ENCODE data around the gene CHD8.

Gene CHD8

DNA sequence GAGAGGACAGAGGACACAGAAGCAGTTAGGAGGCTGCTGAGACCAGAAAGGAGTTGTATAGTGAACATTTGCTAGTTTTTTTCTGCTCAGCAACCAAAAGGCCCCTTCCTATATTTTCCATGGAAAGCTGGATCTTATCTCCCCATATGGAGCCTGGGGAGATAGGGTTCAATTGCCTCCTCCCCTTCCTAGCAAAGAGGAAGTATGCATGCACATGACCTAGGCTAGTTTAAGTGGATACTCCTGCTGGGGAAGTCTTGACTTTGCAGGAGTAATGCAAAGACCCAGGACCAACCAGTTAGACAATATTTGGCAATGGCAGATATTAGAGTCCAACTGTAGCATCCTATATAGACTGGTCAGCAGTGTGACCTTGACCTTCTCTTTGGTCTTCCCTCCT is 15.1 kb downstream of the CHD8 start:
- no peak overlapping the region for H3K4me3 ChIP-seq (ENCODE audit: low read depth, low read length)
- no peak for TF ChIP-seq CTCF (IDR thresholded peaks at IDR 0.05; ENCODE audit: insufficient read depth, low read length, missing control alignments)
- no peak for DNase-seq (ENCODE audit: low read depth, low spot score)
- POLR2A ChIA-PET, result no interaction called here
- CTCF ChIA-PET, result no interaction called here

DNA sequence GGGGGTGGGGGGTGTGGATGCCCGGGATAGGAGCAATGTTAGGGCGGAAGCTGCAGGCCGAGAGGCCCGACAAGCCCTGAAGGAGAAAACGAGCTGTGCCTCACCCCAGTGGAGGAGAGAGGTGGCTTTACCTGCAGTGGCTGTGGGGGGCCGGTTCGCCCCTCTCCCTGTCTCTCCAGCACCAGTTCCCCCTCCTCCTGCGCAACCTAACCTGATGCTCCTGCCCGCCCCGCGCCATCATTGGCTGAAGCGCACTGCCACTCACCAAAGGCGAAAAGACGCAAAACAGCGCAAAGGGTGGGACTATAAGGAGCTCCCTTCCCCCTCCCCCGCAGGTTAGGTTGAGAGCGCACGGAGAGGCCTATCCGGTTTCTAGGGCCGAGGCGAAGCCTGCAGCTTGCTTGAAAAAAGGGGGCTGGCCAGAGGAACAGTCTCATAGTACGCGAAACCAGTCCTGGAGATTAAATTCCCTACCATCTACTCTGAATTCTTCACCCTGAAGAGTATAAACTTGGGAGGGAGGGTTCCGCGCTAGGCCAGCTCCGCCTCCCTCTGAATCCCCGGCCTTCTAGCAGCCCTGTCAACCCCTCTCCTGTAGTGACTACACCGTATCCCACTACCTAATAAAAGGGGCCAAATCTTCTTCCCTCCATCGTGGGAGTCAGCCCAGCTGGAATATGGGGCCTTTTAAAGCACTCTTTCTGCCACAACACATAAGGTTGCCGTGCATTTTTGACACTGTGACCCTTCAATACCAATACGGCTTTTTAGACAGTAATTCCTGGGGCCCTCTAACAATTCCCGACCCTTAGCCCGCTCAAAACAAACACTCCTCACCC is 18.6 kb downstream of the CHD8 start:
- POLR2A ChIA-PET, result interaction anchor here (0.7 to 1.3 kb wide), 5 partner anchors 18 to 354 kb away, joined by 3 to 14 read pairs (median 5); partner anchors contain the start of genes CHD8, METTL3, RAB2B and TOX4
- peak overlapping the region; percentile 96 for H3K4me3 ChIP-seq (ENCODE audit: low read depth, low read length)
- CTCF ChIA-PET, result interaction anchor here (1.0 to 1.7 kb wide), 4 partner anchors 9 to 41 kb away, joined by 3 to 18 read pairs (median 5); partner anchors contain the start of gene CHD8
- TF ChIP-seq CTCF (IDR thresholded peaks at IDR 0.05; ENCODE audit: insufficient read depth, low read length, missing control alignments), result no peak
- DNase-seq (ENCODE audit: low read depth, low spot score), result peak; percentile 93

DNA sequence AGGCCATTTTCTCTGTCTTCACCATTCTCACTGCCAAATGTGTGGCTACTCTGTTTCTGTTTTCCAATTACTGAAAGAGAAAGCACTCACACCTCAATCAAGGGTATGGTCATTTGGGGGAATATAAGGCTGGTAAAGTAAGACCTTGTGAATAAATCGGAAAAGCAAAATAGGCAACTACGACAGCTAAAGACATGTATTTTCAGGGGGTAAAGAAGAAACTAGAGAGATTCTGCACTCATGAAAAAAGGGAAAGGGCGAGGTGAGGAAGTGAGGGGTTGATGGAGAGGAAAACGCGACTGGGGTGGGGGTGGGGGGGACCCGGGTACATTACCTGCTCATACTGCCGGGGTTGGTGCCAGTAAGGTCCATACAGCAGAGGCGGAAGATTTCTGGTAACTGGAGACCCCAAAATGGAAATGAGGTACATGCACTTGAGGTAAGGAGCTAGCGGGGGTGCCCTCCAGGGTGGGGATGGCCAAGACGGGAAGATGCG is 19.3 kb downstream of the CHD8 start:
- no peak for TF ChIP-seq CTCF (IDR thresholded peaks at IDR 0.05; ENCODE audit: insufficient read depth, low read length, missing control alignments)
- ChIA-PET CTCF (interaction anchor here (1.0 to 1.7 kb wide), 4 partner anchors 9 to 41 kb away, joined by 3 to 18 read pairs (median 5); partner anchors contain the start of gene CHD8), POLR2A (interaction anchor here (0.7 to 1.3 kb wide), 4 partner anchors 19 to 353 kb away, joined by 3 to 14 read pairs (median 7); partner anchors contain the start of genes CHD8 and METTL3)
- DNase-seq (ENCODE audit: low read depth, low spot score), result no peak
- peak overlapping the region; percentile 96 for H3K4me3 ChIP-seq (ENCODE audit: low read depth, low read length)

DNA sequence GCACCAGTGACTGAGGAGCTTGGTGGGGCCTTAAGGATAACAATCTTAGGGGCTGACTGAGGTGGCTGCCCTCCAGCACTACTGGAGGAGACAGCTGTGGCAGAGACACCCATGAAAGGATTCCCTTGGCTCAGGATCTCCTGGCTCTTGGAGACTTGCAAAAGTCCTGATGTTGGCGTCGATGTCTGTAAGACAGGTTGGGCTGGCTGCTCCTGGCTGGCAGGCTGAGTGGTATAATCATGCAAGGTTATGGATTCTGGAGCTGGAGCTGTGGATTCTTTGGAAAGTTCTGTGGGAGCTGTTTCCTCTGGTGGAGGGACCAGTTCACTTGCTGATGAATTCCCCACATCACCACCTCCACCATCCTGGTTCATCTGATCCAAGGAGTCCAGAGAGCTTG is 24.8 kb downstream of the CHD8 start:
- CTCF ChIA-PET, result interaction anchor here (1.4 to 2.6 kb wide), 3 partner anchors 25 to 126 kb away, joined by 3 to 10 read pairs (median 5); partner anchors contain the start of gene CHD8
- POLR2A ChIA-PET, result interaction anchor here (0.5 kb wide), 1 partner anchor 12 kb away, joined by 3 read pairs; no protein-coding TSS in a partner anchor
- no peak for TF ChIP-seq CTCF (IDR thresholded peaks at IDR 0.05; ENCODE audit: insufficient read depth, low read length, missing control alignments)
- DNase-seq (ENCODE audit: low read depth, low spot score), result no peak
- no peak overlapping the region for H3K4me3 ChIP-seq (ENCODE audit: low read depth, low read length)

GRCh38 chr14:21428930-21429329 is 27.0 kb downstream of the CHD8 start:
- ChIA-PET CTCF (interaction anchor here (2.6 kb wide), 1 partner anchor 27 kb away, joined by 10 read pairs; the partner anchor contains the start of gene CHD8), POLR2A (no interaction called here)
- no peak for DNase-seq (ENCODE audit: low read depth, low spot score)
- no peak for TF ChIP-seq CTCF (IDR thresholded peaks at IDR 0.05; ENCODE audit: insufficient read depth, low read length, missing control alignments)
- H3K4me3 ChIP-seq (ENCODE audit: low read depth, low read length), result no peak overlapping the region

DNA sequence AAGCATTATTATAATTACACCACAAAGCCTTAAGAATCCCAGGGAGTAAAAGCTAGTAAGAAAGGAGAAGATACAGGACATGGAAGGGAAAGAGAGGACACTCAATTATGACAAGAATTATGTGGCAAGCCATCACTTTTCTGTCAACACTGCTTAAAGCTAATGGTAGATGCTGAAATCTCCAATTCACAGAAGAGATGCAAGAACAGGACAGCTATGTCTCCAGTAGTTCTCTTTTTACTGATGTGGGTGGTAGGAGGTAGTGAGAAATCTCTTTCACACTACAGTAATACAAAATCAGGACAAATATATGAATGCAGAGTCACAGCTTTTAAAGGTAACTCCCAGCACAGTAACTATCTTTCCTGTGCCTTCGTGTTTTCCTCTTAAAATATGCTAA is 29.2 kb downstream of the CHD8 start:
- CTCF ChIA-PET, result no interaction called here
- POLR2A ChIA-PET, result no interaction called here
- no peak for TF ChIP-seq CTCF (IDR thresholded peaks at IDR 0.05; ENCODE audit: insufficient read depth, low read length, missing control alignments)
- no peak overlapping the region for H3K4me3 ChIP-seq (ENCODE audit: low read depth, low read length)
- no peak for DNase-seq (ENCODE audit: low read depth, low spot score)

Measured in AG04449 (cell line).